ENCODE results near the gene MRPL24.

The MRPL24 gene

DNA sequence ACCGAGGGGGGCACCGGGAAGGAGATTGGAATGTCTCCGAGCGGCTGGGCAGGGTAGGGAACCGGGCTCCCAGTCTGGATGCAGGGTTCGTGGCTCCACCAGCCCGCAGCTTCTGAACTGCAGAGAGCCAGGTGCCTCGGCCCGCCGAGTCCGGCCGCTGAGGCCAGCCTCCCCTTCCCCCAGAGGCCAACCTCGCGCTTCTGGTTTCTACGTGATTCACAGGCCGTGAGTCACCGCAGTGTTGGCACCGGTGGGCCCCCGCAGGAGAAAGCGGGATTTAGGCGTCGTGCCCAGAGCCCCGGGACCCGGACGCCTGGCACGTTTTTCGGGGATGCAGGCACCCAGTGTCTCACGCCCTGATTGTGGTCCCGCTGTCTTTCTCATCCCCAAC is 36.0 kb downstream of the MRPL24 start:
- no peak for TF ChIP-seq POLR2AphosphoS5 (IDR thresholded peaks at IDR 0.05; ENCODE audit: low read depth)
- TF ChIP-seq SPI1 (IDR thresholded peaks at IDR 0.05; ENCODE audit: borderline replicate concordance, low read depth): no peak
- TF ChIP-seq, protein P1, sequence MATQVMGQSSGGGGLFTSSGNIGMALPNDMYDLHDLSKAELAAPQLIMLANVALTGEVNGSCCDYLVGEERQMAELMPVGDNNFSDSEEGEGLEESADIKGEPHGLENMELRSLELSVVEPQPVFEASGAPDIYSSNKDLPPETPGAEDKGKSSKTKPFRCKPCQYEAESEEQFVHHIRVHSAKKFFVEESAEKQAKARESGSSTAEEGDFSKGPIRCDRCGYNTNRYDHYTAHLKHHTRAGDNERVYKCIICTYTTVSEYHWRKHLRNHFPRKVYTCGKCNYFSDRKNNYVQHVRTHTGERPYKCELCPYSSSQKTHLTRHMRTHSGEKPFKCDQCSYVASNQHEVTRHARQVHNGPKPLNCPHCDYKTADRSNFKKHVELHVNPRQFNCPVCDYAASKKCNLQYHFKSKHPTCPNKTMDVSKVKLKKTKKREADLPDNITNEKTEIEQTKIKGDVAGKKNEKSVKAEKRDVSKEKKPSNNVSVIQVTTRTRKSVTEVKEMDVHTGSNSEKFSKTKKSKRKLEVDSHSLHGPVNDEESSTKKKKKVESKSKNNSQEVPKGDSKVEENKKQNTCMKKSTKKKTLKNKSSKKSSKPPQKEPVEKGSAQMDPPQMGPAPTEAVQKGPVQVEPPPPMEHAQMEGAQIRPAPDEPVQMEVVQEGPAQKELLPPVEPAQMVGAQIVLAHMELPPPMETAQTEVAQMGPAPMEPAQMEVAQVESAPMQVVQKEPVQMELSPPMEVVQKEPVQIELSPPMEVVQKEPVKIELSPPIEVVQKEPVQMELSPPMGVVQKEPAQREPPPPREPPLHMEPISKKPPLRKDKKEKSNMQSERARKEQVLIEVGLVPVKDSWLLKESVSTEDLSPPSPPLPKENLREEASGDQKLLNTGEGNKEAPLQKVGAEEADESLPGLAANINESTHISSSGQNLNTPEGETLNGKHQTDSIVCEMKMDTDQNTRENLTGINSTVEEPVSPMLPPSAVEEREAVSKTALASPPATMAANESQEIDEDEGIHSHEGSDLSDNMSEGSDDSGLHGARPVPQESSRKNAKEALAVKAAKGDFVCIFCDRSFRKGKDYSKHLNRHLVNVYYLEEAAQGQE (IDR thresholded peaks at IDR 0.05; ENCODE audit: insufficient replicate concordance, low read depth): no peak
- TF ChIP-seq GABPA (IDR thresholded peaks at IDR 0.05; ENCODE audit: low read depth): no peak
- TF ChIP-seq, protein P2, sequence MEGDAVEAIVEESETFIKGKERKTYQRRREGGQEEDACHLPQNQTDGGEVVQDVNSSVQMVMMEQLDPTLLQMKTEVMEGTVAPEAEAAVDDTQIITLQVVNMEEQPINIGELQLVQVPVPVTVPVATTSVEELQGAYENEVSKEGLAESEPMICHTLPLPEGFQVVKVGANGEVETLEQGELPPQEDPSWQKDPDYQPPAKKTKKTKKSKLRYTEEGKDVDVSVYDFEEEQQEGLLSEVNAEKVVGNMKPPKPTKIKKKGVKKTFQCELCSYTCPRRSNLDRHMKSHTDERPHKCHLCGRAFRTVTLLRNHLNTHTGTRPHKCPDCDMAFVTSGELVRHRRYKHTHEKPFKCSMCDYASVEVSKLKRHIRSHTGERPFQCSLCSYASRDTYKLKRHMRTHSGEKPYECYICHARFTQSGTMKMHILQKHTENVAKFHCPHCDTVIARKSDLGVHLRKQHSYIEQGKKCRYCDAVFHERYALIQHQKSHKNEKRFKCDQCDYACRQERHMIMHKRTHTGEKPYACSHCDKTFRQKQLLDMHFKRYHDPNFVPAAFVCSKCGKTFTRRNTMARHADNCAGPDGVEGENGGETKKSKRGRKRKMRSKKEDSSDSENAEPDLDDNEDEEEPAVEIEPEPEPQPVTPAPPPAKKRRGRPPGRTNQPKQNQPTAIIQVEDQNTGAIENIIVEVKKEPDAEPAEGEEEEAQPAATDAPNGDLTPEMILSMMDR (IDR thresholded peaks at IDR 0.05; ENCODE audit: insufficient read depth, low read length): no peak
- no peak overlapping the region for H3K27ac ChIP-seq (replicated peaks)
- no peak overlapping the region for H3K4me3 ChIP-seq (replicated peaks; ENCODE audit: insufficient read depth, low read length)
- H3K27me3 ChIP-seq (ENCODE audit: insufficient read depth, poor library complexity, severe bottlenecking): peaks cover 46% of the 10 kb centered on the region
- no peak for DNase-seq (ENCODE audit: low read depth in 1 of 2, low spot score in 1 of 2)

DNA sequence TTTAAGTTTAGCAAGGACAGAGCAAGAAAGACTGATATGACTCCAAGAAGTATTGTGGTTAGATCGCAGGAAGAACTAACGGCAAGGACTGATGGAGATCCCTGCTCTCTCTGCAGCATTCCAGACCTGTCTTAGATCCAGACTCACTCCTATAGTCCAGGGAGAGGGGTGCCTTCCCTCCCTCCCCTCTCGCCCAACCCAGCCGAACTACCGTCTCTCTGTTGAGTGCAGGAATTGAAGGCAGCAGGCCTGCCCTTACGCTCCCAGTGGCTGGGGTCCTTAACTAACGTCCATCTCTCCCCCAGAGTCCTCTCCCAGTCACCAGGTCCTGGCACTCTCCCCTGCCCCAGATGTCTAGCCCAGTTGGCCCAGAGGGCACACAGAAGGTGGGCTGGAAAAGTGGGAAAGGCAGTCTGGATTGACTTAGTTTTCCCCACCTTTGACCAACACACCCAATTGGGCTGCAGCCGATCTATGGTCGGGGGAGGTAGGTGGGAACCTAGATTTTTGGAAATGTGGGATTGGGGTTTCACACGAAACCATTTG is 36.6 kb downstream of the MRPL24 start:
- Histone ChIP-seq H3K27me3 (ENCODE audit: insufficient read depth, poor library complexity, severe bottlenecking) (peaks cover 46% of the 10 kb centered on the region), H3K27ac (replicated peaks) (no peak overlapping the region), H3K4me3 (replicated peaks; ENCODE audit: insufficient read depth, low read length) (no peak overlapping the region)
- TF ChIP-seq, protein P2 (IDR thresholded peaks at IDR 0.05; ENCODE audit: insufficient read depth, low read length): no peak
- TF ChIP-seq, protein P1 (IDR thresholded peaks at IDR 0.05; ENCODE audit: insufficient replicate concordance, low read depth): no peak
- TF ChIP-seq SPI1 (IDR thresholded peaks at IDR 0.05; ENCODE audit: borderline replicate concordance, low read depth) (no peak), GABPA (IDR thresholded peaks at IDR 0.05; ENCODE audit: low read depth) (no peak), POLR2AphosphoS5 (IDR thresholded peaks at IDR 0.05; ENCODE audit: low read depth) (no peak)
- DNase-seq (ENCODE audit: low read depth in 1 of 2, low spot score in 1 of 2): no peak

DNA sequence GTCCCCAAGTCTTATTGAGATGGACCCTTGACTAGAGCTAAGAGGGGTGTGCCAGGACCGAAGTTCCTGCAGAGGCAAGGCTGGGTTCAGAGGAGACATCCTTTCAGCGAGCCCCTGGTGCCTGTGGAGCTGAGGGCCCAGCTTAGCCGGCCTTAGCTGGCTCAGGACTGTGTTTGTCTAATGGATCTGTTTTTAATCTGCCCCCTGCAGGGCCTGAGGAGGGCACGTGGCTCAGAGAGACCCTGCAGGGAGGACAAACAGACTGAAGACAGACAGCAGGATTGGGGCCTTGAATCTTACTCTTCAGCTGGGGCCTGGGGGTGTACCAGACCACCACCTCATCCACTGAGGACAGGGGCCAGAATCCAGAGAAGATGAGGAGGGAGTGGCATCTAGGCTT is 37.1 kb downstream of the MRPL24 start:
- H3K27ac ChIP-seq (replicated peaks): no peak overlapping the region
- no peak overlapping the region for H3K4me3 ChIP-seq (replicated peaks; ENCODE audit: insufficient read depth, low read length)
- TF ChIP-seq POLR2AphosphoS5 (IDR thresholded peaks at IDR 0.05; ENCODE audit: low read depth) (no peak), GABPA (IDR thresholded peaks at IDR 0.05; ENCODE audit: low read depth) (no peak), SPI1 (IDR thresholded peaks at IDR 0.05; ENCODE audit: borderline replicate concordance, low read depth) (no peak)
- TF ChIP-seq, protein P1 (IDR thresholded peaks at IDR 0.05; ENCODE audit: insufficient replicate concordance, low read depth): no peak
- TF ChIP-seq, protein P2 (IDR thresholded peaks at IDR 0.05; ENCODE audit: insufficient read depth, low read length): no peak
- no peak for DNase-seq (ENCODE audit: low read depth in 1 of 2, low spot score in 1 of 2)
- peaks cover 46% of the 10 kb centered on the region for H3K27me3 ChIP-seq (ENCODE audit: insufficient read depth, poor library complexity, severe bottlenecking)

All from HL-60 (cell line).